NCI-H1930 (cell line): ENCODE measurements around the gene MCM3AP.
"Not testable (repeated sequence)": the region's sequence is repeated elsewhere in the genome, so short reads cannot be mapped to it uniquely, and the experiment has no call there.

Source experiments
- DNase-seq, 2 experiments: peaks; one replicate each; lab custom pipeline; 2025; lab: John Stamatoyannopoulos, UW

MCM3AP gene

DNA sequence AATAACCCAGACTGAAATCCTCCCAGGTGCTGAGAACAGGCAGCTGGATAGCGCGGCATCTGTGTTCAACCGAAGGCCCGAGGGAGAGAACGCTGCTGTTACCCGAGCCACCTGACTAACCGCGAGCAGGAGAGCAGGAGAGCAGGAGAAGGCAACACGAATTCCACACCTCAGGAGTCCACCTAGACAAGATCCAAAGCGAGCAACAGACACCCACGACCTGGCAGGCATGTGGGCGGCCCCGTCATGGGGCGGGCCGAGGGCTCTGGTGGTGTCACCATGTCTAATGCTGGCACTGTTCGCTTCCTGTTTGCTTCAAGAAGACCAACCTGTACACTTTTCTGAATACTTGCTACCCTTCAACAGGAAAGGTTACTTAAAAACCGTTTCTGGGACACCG is 80.2 kb downstream of the MCM3AP start:
- DNase-seq: no peak

GRCh38 chr21:46203203-46203600 is 82.2 kb downstream of the MCM3AP start:
- no peak for DNase-seq

GRCh38 chr21:46202592-46203202 is 82.7 kb downstream of the MCM3AP start:
- DNase-seq: no peak

GRCh38 chr21:46200877-46201803 is 84.3 kb downstream of the MCM3AP start:
- DNase-seq: not testable (repeated sequence)

GRCh38 chr21:46199436-46200373 is 85.7 kb downstream of the MCM3AP start:
- DNase-seq: no peak

GRCh38 chr21:46196733-46197132 is 88.7 kb downstream of the MCM3AP start:
- DNase-seq: no peak

GRCh38 chr21:46195595-46196195 is 89.7 kb downstream of the MCM3AP start:
- no peak for DNase-seq

DNA sequence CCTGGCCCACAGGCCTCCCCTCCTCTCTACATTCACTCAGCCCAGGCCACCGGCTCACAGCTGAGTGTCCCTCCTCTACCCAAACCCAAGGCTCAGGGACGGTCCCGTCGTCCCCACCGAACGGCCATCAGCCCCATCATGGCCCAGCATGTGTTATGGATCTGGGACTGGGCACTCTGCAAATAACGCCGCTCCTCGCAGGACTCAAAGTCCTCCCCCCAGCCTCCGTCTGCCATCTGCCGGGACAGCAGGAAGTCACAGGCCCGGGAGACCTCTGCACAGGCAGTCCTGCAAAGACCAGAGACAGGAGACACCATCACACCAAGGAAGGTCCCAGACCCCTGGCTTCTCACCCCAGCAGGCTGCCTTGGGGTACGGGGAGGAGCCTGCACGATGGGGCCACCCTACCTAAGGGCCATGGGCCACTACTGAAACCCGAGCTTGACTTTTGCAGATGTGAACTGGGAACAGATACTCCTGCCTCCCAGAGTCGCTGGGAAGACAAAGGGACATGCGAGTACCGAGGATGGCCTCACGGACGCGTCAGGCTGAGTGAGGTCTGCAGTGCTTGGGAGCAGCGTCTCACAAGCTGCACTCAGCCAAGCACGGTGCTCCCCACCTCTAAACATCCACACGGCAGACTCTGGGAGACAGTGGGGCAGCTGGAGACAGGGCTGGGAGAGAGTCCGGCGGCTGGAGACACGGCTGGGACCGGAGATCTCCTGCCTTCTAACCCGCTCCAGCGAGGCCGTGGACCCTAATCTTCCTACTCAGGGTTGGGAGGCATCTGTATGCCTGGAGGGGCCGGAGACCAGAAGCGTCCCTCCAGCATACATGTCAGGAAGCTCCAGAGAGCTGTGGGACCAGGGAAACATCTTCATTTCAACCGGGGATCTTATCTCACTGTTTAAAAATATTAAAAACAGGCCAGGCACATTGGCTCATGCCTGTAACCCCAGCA is 90.8 kb downstream of the MCM3AP start:
- no peak for DNase-seq

- DNase-seq: no peak
Measured at GRCh38 chr21:46193829-46194373, 91.5 kb downstream of the MCM3AP start.

DNA sequence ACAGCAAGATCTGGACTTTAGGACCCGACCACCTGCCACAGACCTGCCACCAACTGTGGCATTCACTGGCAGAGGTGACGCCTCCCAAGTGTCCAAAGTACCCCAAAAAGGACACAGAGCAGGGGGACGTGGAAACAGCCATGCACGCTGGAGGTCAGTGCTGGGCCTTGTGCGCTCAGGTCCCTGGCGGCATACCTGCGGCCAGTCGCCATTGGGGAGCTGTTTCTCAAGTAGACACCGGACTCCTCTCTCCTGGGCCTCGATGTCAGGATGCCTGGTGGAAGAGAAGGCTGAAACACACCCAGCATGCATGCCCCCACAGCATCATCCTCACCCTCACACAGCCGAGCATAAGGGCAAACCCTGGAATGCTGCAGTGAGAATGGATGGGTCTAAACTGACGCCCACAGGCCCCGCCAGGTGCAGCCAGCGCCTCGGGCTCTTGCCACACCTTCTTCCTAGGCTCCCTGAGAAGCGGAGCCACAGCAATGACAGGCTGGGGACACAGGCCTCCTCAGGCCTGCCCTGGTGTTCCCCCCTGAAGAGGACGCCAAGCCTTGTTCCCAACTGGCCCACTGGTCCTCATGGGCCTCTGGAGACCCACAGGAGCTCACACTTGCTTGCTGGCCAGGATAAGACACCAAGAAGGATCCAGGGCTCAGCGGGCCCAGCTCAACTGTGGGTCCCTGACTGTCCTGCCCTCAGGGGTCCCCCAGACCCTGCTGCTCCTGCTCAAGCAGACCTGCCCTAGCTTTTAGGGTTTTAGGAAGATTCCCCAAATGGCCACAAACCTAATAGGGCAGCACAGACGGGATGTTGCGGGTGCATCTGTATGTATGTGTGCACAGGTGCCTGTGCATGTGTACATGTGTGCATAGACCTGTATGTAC is 93.5 kb downstream of the MCM3AP start:
- DNase-seq: no peak

- no peak for DNase-seq
Measured at GRCh38 chr21:46191257-46191685, 94.1 kb downstream of the MCM3AP start.

DNA sequence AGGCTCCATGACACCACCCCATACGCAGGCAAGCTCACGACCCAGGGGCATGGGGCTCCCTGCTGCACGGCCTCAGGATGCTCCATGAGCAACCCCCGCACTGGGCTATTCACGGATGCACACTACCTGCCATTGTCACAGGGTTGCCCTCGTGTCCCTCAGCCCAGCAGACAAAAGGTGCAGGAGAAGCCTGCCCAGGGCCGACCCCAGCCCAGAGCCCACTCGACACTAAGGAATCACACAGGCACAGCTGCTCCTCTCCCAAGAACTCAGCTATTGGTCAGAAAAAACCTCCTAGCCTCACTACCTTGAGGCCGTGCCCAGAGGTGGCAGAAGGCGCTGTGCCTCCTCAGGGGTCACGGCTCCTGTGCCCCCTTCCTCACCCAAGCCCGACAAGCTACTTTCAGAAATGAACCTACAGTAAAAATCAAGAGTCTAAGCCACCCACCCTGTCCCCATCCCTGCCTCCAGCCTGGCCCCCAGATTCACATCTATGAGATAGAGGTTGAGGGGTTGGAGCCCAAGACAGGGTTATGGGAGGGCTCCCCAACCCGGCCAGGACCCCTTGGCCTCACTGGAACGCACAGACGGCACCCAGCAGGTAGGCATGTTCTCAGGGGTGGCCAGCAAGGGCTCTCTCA is 94.8 kb downstream of the MCM3AP start:
- no peak for DNase-seq

GRCh38 chr21:46189959-46190490 is 95.4 kb downstream of the MCM3AP start:
- no peak for DNase-seq

- DNase-seq: no peak
Measured at GRCh38 chr21:46189213-46189958, 96.0 kb downstream of the MCM3AP start.

DNA sequence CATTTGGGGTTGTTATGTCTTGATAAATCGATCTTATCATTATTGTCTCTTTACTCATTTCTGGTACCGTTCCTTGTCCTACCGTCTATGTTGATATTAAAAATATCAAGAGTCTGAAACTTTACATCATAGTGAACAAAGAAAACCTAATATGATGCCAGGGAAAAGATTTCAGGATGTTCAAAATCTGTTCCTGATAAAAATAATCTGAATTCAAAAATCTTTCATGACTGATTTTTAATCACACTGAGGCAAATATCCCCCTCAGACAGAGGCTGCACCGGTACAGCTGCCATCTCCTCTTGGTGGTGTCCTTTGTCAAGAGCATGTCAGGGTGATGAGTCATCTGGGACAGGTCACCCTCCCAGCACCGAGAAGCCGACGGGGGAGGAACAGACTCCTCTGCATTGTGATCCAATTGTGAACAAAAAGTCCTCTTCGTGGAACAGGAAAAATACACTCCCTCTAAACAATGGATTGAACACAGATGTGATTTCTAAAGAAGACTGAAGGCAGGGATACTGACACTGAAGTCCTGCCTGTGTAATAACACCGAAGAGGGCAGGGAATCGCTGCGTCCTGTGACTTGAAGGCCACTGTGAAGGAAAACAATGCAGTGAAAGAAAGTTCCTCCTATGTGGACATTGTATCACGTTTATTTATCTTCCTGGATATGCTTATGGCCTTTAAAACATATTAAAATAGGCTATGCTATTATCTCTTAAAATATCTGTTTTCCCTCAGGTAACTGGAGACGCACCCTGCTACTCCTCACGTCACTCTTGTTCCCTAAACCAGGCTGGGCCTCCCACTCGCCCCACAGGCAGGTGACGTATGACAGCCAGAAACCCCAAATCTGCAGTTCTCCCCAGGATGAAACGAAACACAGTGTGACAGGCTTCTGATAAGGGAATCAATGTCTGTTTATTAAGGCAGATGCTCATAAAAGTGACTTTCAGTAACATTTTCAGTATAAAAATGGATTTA is 96.9 kb downstream of the MCM3AP start:
- DNase-seq: no peak

DNA sequence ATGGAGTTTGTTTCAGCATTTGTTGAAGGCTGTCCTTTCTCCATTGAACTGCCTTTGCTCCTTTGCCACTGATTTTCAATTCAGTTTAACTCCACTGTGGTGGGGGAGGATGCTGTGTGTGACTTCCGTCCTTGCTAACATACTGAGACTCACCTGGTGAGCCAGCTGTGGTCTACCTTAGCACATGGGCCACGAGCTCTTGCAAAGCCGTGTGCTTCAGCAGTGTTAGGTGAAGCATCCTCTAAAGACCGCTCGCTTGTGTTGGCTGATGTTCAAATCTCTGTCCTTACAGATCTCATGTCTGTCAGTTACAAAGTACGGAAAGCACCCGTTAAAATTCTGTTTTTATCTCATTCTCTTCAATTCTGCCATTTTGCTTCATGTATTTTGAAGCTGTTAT is 97.6 kb downstream of the MCM3AP start:
- no peak for DNase-seq

DNA sequence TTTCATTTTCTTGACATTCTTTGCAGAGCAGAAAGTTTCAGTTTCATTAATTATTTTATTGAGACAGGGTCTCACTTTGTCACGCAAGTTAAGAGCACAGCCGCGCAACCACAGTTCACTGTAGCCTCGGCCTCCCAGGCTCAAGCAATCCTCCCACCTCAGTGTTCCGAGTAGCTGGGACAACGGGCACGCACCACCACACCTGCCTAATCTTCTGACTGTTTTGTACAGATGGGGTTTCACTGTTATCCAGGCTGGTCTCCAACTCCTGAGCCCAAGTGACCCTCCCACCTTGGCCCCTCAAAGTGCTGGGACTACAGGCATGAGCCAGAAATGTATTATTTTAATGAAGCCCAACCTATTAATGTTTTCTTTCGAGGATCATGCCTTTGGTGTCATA is 98.2 kb downstream of the MCM3AP start:
- no peak for DNase-seq
